ENCODE data around the gene ZNF830. TPM values are rescaled to one million over a fixed set of nuclear protein-coding genes. Genes with fewer than 3 reads are reported as not detected.

The ZNF830 gene
- total RNA-seq, 1 donor from 2014 or later: 8.6 TPM

DNA sequence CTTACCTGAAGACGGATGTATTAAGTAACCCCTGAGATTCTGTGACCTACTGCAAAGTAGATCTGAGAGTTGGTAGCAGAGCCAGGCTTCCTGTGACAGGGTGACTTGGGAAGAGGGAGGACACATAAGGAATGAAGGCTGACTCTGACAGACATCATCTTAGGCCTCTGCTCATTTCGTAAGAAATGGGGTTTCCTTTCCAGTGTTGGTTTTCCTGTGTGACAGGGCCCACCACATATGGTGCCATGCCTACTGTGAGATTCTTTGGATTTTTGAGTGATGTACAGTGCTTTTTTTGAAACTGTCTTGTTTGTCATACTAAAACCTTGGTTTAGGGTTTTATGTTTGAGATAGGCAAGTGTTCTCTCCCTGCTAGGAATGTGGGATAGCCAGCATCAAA lies 31.7 kb downstream of the ZNF830 start:
- DNase-seq (ENCODE audit: low read depth): no peak
- Histone ChIP-seq H3K4me1 (ENCODE audit: insufficient read depth, low read length) (peaks cover 6% of the 10 kb centered on the region), H3K9me3 (ENCODE audit: insufficient read depth, low read depth, low read length) (no peaks in the 10 kb centered on the region), H3K4me2 (ENCODE audit: low read length) (no peak overlapping the region), H4K20me1 (ENCODE audit: insufficient read depth, low read length) (no peaks in the 10 kb centered on the region), H3K27ac (ENCODE audit: low read depth, low read length) (no peak overlapping the region), H2AFZ (ENCODE audit: low read depth, low read length) (no peak overlapping the region), H3K4me3 (ENCODE audit: insufficient read depth, low read depth, low read length) (no peak overlapping the region), H3K79me2 (ENCODE audit: insufficient read depth, low read length) (no peaks in the 10 kb centered on the region), H3K27me3 (ENCODE audit: insufficient read depth, low read length) (no peaks in the 10 kb centered on the region), H3K36me3 (ENCODE audit: insufficient read depth, low read length) (peaks cover 36% of the 10 kb centered on the region), H3K9ac (ENCODE audit: low read length) (no peak overlapping the region)
- Mint-ChIP-seq H3K9me3 (ENCODE audit: unreplicated experiment) (no peaks in the 10 kb centered on the region), H3K4me3 (ENCODE audit: unreplicated experiment) (no peak overlapping the region), H3K4me1 (ENCODE audit: low read depth, unreplicated experiment) (peaks cover 4% of the 10 kb centered on the region), H3K36me3 (ENCODE audit: low read depth, unreplicated experiment) (peaks cover 16% of the 10 kb centered on the region), H3K27ac (ENCODE audit: unreplicated experiment) (no peak overlapping the region), H3K27me3 (ENCODE audit: low read depth, unreplicated experiment) (no peaks in the 10 kb centered on the region)
- TF ChIP-seq, protein P1, sequence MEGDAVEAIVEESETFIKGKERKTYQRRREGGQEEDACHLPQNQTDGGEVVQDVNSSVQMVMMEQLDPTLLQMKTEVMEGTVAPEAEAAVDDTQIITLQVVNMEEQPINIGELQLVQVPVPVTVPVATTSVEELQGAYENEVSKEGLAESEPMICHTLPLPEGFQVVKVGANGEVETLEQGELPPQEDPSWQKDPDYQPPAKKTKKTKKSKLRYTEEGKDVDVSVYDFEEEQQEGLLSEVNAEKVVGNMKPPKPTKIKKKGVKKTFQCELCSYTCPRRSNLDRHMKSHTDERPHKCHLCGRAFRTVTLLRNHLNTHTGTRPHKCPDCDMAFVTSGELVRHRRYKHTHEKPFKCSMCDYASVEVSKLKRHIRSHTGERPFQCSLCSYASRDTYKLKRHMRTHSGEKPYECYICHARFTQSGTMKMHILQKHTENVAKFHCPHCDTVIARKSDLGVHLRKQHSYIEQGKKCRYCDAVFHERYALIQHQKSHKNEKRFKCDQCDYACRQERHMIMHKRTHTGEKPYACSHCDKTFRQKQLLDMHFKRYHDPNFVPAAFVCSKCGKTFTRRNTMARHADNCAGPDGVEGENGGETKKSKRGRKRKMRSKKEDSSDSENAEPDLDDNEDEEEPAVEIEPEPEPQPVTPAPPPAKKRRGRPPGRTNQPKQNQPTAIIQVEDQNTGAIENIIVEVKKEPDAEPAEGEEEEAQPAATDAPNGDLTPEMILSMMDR (IDR thresholded peaks at IDR 0.05; ENCODE audit: insufficient read depth, low read depth, low read length): no peak
- TF ChIP-seq EZH2 (IDR thresholded peaks at IDR 0.05; ENCODE audit: insufficient read depth, low read length): no peak
- no peak for FAIRE-seq

DNA sequence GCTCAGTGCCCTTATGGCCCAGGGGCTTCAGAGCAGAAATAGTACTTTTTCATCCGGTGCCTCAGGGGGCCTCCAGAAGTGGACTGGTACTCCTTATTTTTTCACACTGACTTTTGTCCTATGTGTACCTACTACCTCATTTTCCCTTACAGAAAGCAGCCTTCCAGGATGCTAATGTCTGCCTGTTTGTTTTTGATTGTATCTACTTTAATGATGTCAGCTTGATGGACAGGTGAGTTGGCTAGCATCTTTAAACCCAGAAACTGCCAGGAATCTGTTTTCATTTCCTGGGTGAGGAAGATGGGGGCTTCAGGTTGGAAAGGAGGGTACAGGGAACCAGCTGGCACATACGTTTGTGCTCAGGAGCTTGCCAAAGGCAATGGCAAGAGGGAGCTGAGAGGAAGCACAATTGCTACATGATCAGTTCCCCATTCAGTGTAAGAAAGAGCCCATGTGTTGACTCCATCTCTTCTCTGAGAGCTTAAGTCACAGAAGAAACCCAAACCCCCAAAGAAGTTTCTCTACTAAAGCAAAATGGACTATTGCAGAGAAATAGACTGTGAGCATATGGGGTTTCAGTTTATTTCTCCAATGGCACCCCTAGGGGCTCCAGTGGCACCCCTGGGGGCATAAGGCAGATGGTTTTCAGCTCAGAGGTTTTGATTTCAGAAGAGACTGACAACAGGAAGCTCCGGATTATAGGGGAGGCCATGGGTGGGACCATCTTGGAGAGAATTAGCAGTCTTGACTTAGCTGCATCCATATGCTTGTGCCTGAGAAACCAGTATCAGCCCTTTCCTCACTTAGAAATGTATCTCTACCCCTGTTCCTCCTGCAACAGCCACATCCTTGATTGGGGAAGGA lies 35.3 kb downstream of the ZNF830 start:
- Mint-ChIP-seq H3K36me3 (ENCODE audit: low read depth, unreplicated experiment) (peaks cover 14% of the 10 kb centered on the region), H3K27ac (ENCODE audit: unreplicated experiment) (no peak overlapping the region), H3K9me3 (ENCODE audit: unreplicated experiment) (no peaks in the 10 kb centered on the region), H3K27me3 (ENCODE audit: low read depth, unreplicated experiment) (no peaks in the 10 kb centered on the region), H3K4me3 (ENCODE audit: unreplicated experiment) (no peak overlapping the region), H3K4me1 (ENCODE audit: low read depth, unreplicated experiment) (peaks cover 7% of the 10 kb centered on the region)
- Histone ChIP-seq H3K4me2 (ENCODE audit: low read length) (no peak overlapping the region), H3K9ac (ENCODE audit: low read length) (no peak overlapping the region), H4K20me1 (ENCODE audit: insufficient read depth, low read length) (no peaks in the 10 kb centered on the region), H3K4me3 (ENCODE audit: insufficient read depth, low read depth, low read length) (no peak overlapping the region), H3K79me2 (ENCODE audit: insufficient read depth, low read length) (no peaks in the 10 kb centered on the region), H3K27ac (ENCODE audit: low read depth, low read length) (no peak overlapping the region), H3K27me3 (ENCODE audit: insufficient read depth, low read length) (no peaks in the 10 kb centered on the region), H3K9me3 (ENCODE audit: insufficient read depth, low read depth, low read length) (no peaks in the 10 kb centered on the region), H3K36me3 (ENCODE audit: insufficient read depth, low read length) (peaks cover 25% of the 10 kb centered on the region), H3K4me1 (ENCODE audit: insufficient read depth, low read length) (peaks cover 11% of the 10 kb centered on the region), H2AFZ (ENCODE audit: low read depth, low read length) (no peak overlapping the region)
- TF ChIP-seq EZH2 (IDR thresholded peaks at IDR 0.05; ENCODE audit: insufficient read depth, low read length): no peak
- TF ChIP-seq, protein P1 (IDR thresholded peaks at IDR 0.05; ENCODE audit: insufficient read depth, low read depth, low read length): no peak
- FAIRE-seq (no peak), DNase-seq (ENCODE audit: low read depth) (no peak)

DNA sequence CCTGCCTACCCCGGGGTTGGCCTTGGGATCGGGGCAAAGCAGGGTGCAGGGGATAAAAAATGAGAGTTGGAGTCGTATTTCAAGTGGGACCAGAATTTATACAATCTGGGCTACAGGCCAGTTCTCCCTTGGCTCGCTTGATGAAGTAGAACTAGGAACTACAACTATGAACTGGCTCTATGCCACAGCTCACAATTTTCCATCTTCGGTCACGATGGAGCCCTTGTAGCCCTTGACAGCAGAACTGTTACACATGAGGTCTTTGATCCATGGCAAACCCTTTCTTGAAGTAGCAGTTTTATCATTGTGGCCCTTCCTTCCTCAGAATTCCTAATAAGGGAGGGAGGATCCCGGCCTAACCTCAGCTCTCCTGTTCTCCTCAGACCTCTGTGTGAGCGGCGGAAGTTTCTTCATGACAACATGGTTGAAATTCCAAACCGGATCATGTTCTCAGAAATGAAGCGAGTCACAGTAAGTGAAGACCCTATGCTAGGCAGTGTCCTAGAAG lies 36.1 kb downstream of the ZNF830 start:
- Mint-ChIP-seq H3K9me3 (ENCODE audit: unreplicated experiment) (no peaks in the 10 kb centered on the region), H3K36me3 (ENCODE audit: low read depth, unreplicated experiment) (peaks cover 17% of the 10 kb centered on the region), H3K27me3 (ENCODE audit: low read depth, unreplicated experiment) (no peaks in the 10 kb centered on the region), H3K4me3 (ENCODE audit: unreplicated experiment) (no peak overlapping the region), H3K4me1 (ENCODE audit: low read depth, unreplicated experiment) (peaks cover 7% of the 10 kb centered on the region), H3K27ac (ENCODE audit: unreplicated experiment) (no peak overlapping the region)
- H3K4me3 ChIP-seq (ENCODE audit: insufficient read depth, low read depth, low read length): no peak overlapping the region
- no peak overlapping the region for H3K27ac ChIP-seq (ENCODE audit: low read depth, low read length)
- peaks cover 22% of the 10 kb centered on the region for H3K36me3 ChIP-seq (ENCODE audit: insufficient read depth, low read length)
- H3K4me2 ChIP-seq (ENCODE audit: low read length): peak overlapping the region; percentile 13
- H3K79me2 ChIP-seq (ENCODE audit: insufficient read depth, low read length): no peaks in the 10 kb centered on the region
- H3K9me3 ChIP-seq (ENCODE audit: insufficient read depth, low read depth, low read length): no peaks in the 10 kb centered on the region
- H3K27me3 ChIP-seq (ENCODE audit: insufficient read depth, low read length): no peaks in the 10 kb centered on the region
- TF ChIP-seq, protein P1 (IDR thresholded peaks at IDR 0.05; ENCODE audit: insufficient read depth, low read depth, low read length): no peak
- no peak for TF ChIP-seq EZH2 (IDR thresholded peaks at IDR 0.05; ENCODE audit: insufficient read depth, low read length)
- no peaks in the 10 kb centered on the region for H4K20me1 ChIP-seq (ENCODE audit: insufficient read depth, low read length)
- FAIRE-seq: no peak
- peak; percentile 87 for DNase-seq (ENCODE audit: low read depth)
- H3K9ac ChIP-seq (ENCODE audit: low read length): peak overlapping the region; percentile 17
- H2AFZ ChIP-seq (ENCODE audit: low read depth, low read length): no peak overlapping the region
- H3K4me1 ChIP-seq (ENCODE audit: insufficient read depth, low read length): peaks cover 11% of the 10 kb centered on the region

Data from astrocyte (in vitro differentiated cells and primary cell).